WERI-Rb-1 (cell line): ENCODE results near the gene CPNE5.
A peak's percentile ranks its signal among the peaks of the same experiment; 100 is the strongest.

Experiments
- DNase-seq: peaks from one replicate; pipeline ENCODE4 v3.0.0-alpha.2; 2020
- H3K27ac ChIP-seq: fragments of 250-450 bp; sonication (Bioruptor Pico); 2 replicates; pipeline ENCODE4 v1.5.1; 2020; ENCODE audit warnings: mild to moderate bottlenecking, moderate library complexity
- H3K27me3 ChIP-seq: fragments of 250-450 bp; sonication (Bioruptor Pico); 2 replicates; pipeline ENCODE4 v1.5.1; 2021; ENCODE audit warnings: mild to moderate bottlenecking, low read depth, moderate library complexity; ENCODE audit not compliant: insufficient read depth, severe bottlenecking
- H3K36me3 ChIP-seq: fragments of 250-450 bp; sonication (Bioruptor Pico); 2 replicates; pipeline ENCODE4 v1.5.1; 2020; ENCODE audit warnings: mild to moderate bottlenecking, moderate library complexity
- H3K4me3 ChIP-seq: 2 replicates; pipeline ENCODE4 v1.5.1; 2011; ENCODE audit warnings: low read depth, mild to moderate bottlenecking, control low read depth, low read length
- H3K9me3 ChIP-seq: fragments of 250-450 bp; sonication (Bioruptor Pico); 2 replicates; pipeline ENCODE4 v1.5.1; 2021; ENCODE audit warnings: mild to moderate bottlenecking, moderate library complexity; ENCODE audit not compliant: severe bottlenecking
- CTCF ChIP-seq: IDR thresholded peaks from 2 replicates; pipeline ENCODE4 v1.5.1; 2011; ENCODE audit warnings: low read depth, mild to moderate bottlenecking, control low read depth, inconsistent platforms, low read length

The CPNE5 gene

GRCh38 chr6:36860126-36860525 is 20.9 kb upstream of the CPNE5 start:
- H3K27ac ChIP-seq = no peak overlapping the region
- H3K9me3 ChIP-seq = no peaks in the 10 kb centered on the region
- no peaks in the 10 kb centered on the region for H3K27me3 ChIP-seq
- no peak for DNase-seq
- no peak overlapping the region for H3K4me3 ChIP-seq
- TF ChIP-seq CTCF = no peak
- H3K36me3 ChIP-seq = peaks cover 94% of the 10 kb centered on the region

- H3K36me3 ChIP-seq = peaks cover 92% of the 10 kb centered on the region
- no peaks in the 10 kb centered on the region for H3K27me3 ChIP-seq
- no peak overlapping the region for H3K4me3 ChIP-seq
- no peak for TF ChIP-seq CTCF
- no peaks in the 10 kb centered on the region for H3K9me3 ChIP-seq
- no peak overlapping the region for H3K27ac ChIP-seq
- no peak for DNase-seq
Measured at GRCh38 chr6:36858407-36858981, 19.2 kb upstream of the CPNE5 start.

DNA sequence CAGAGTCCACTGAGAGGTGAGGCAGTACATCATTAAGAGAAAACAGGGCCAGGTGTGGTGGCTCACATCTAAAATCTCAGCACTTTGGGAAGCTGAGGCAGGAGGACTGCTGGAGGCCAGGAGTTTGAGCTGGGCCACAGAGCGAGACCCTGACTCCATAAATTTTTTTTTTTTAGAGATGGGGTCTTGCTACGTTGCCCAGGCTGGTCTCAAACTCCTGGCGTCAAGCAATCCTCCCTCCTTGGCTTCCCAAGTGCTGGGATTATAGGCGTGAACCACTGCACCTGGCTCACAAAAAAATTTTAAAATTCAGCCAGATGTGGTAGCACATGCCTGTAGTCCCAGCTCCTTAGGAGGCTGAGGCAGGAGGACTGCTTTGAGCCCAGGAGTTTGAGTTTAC is 18.1 kb upstream of the CPNE5 start:
- no peaks in the 10 kb centered on the region for H3K9me3 ChIP-seq
- no peak for DNase-seq
- no peak for TF ChIP-seq CTCF
- no peaks in the 10 kb centered on the region for H3K27me3 ChIP-seq
- H3K36me3 ChIP-seq = peaks cover 88% of the 10 kb centered on the region
- no peak overlapping the region for H3K27ac ChIP-seq
- no peak overlapping the region for H3K4me3 ChIP-seq

DNA sequence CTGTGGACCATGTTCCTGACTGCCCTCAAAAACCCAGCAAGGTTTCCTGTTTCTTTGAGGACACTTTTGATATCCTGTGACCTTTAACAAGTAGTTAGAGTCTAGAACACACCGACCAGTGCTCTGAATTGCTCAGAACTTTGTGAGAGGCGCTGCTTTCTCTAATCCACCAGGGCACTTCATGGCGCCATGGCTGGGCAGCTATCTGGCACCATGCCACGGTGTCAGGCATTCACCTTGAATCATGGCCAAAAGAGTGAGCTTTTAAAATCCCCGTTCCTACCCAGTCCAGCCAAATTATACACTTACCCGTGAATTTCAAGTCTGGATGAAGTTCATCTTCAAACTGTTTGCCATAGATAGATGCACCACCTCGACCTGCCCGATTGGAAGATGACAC is 17.0 kb upstream of the CPNE5 start:
- Histone ChIP-seq H3K4me3 (no peak overlapping the region), H3K36me3 (peaks cover 82% of the 10 kb centered on the region), H3K27ac (no peak overlapping the region), H3K9me3 (no peaks in the 10 kb centered on the region), H3K27me3 (no peaks in the 10 kb centered on the region)
- DNase-seq = no peak
- no peak for TF ChIP-seq CTCF

- peaks cover 76% of the 10 kb centered on the region for H3K36me3 ChIP-seq
- DNase-seq = no peak
- H3K4me3 ChIP-seq = no peak overlapping the region
- H3K9me3 ChIP-seq = no peaks in the 10 kb centered on the region
- no peak for TF ChIP-seq CTCF
- H3K27me3 ChIP-seq = no peaks in the 10 kb centered on the region
- no peak overlapping the region for H3K27ac ChIP-seq
Measured at GRCh38 chr6:36855750-36856149, 16.5 kb upstream of the CPNE5 start.

DNA sequence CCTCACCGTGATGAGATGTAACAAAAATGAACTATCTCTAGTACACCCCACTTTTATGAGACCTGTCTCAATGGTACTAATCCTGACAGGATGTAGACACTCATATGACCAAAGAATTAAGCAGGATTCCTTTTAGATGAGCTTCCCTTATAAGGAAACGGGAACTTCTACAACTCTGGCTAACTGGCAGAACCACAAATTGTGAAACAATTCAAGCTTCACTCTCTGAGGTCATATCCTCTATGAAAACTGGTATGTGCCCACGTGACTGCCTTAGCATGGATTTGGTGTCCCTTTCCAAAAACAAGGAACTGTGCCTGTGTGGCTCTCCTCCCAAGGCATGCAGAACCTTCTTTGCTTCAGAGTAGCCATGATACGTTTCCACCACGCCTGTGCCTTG is 14.1 kb upstream of the CPNE5 start:
- no peak overlapping the region for H3K4me3 ChIP-seq
- no peak for TF ChIP-seq CTCF
- H3K27me3 ChIP-seq = no peaks in the 10 kb centered on the region
- H3K27ac ChIP-seq = peak overlapping the region; percentile 26
- DNase-seq = no peak
- peaks cover 56% of the 10 kb centered on the region for H3K36me3 ChIP-seq
- no peaks in the 10 kb centered on the region for H3K9me3 ChIP-seq
